Mucosa of descending colon (tissue), 3 donors: ENCODE data around the gene NKAIN2. TPM values are rescaled to one million over a fixed set of nuclear protein-coding genes. Genes with fewer than 3 reads are reported as not detected.

Source experiments
- ATAC-seq: fragments of 200-7000 bp; cut with Tn5 transposase; one replicate; pipeline ENCODE4 v1.9.1; 2020; ENCODE audit warnings: mild to moderate bottlenecking, moderate library complexity
- DNase-seq, 3 donors: peaks; one replicate each; pipeline ENCODE4 v3.0.0-alpha.2; 2020
- H3K36me3 ChIP-seq: fragments of 200-600 bp; one replicate; pipeline ENCODE4 v1.8.0; 2021; ENCODE audit warnings: low read depth, mild to moderate bottlenecking
- H3K4me1 ChIP-seq: fragments of 200-600 bp; one replicate; pipeline ENCODE4 v1.8.0; 2021; ENCODE audit warnings: low read depth, mild to moderate bottlenecking
- H3K4me3 ChIP-seq: fragments of 200-600 bp; one replicate; pipeline ENCODE4 v1.8.0; 2021; ENCODE audit warnings: mild to moderate bottlenecking
- H3K9me3 ChIP-seq: fragments of 200-600 bp; one replicate; pipeline ENCODE4 v1.8.0; 2021; ENCODE audit warnings: mild to moderate bottlenecking
- CTCF ChIP-seq: fragments of 200-600 bp; IDR thresholded peaks from one replicate; pipeline ENCODE4 v1.8.0; 2022; ENCODE audit warnings: antibody characterized with exemption, mild to moderate bottlenecking
- intact Hi-C, 2 donors: fragments of 100-400 bp; cut with DNase I in 1 of 2; cut with micrococcal nuclease in 1 of 2; formaldehyde crosslinking; loops; one replicate each; pipeline versions ENCODE4 v1.11.0 to v1.11.1; 2022; cut with DNase I, micrococcal nuclease
- total RNA-seq, 3 donors: library from RNA; stranded (reverse); fragmentation: NEBNext Ultra II Directional in 2 of 3; extraction: Animal tissue kit (Norgen Biotek cat#: 25700) in 2 of 3; gene quantifications; one replicate each; pipeline versions ENCODE4 v1.2.1 to v1.2.4, GENCODE V29; 2021 to 2023
- donor health status: DM: no; HTN: no; CAD: no; lungs with moderate emphysema.
- donor health status: DM: no; HTN: no; CAD: no.
- donor health status: DM: no; HTN: yes; CAD: no.

Gene NKAIN2
- total RNA-seq, 3 donors from 2014 or later, result 0.34 to 4.7 (median 0.69) TPM

- H3K4me3 ChIP-seq, result no peak overlapping the region
- H3K9me3 ChIP-seq, result no peaks in the 10 kb centered on the region
- ATAC-seq (no peak), DNase-seq (no peak)
- TF ChIP-seq CTCF, result no peak
- no peaks in the 10 kb centered on the region for H3K4me1 ChIP-seq
- H3K36me3 ChIP-seq, result no peaks in the 10 kb centered on the region
- intact Hi-C loops, result no loop called here
Observed at GRCh38 chr6:124658053-124658452, 854.4 kb downstream of the NKAIN2 start.

DNA sequence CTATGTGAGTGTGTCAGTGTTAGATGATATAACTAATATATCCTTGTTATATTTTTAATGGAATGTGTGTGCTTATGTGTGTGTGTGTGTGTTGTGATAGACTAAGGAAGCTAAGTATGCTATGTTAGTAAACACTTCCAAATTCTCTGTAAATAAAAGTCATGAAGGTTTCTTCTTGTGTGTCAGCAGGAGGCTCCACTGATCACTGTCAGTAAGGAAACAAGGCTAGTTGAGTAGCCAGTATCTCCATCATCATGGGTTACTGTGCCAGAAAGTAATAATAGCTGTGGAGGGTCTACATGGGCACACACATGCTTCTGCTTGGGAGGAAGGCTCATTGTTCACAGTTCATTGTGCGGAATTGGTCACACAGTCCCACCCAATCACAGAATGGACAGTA lies 855.8 kb downstream of the NKAIN2 start:
- ATAC-seq (no peak), DNase-seq (no peak)
- Histone ChIP-seq H3K36me3 (no peaks in the 10 kb centered on the region), H3K4me3 (no peak overlapping the region), H3K9me3 (no peaks in the 10 kb centered on the region), H3K4me1 (no peaks in the 10 kb centered on the region)
- no peak for TF ChIP-seq CTCF
- intact Hi-C loops, result no loop called here

- Histone ChIP-seq H3K36me3 (no peaks in the 10 kb centered on the region), H3K4me3 (no peak overlapping the region), H3K4me1 (no peaks in the 10 kb centered on the region), H3K9me3 (no peaks in the 10 kb centered on the region)
- TF ChIP-seq CTCF, result no peak
- intact Hi-C loops, result no loop called here
- ATAC-seq (no peak), DNase-seq (no peak)
Observed at GRCh38 chr6:124660185-124660584, 856.5 kb downstream of the NKAIN2 start.

- H3K36me3 ChIP-seq, result no peaks in the 10 kb centered on the region
Observed at GRCh38 chr6:124661097-124661661, 857.5 kb downstream of the NKAIN2 start.

DNA sequence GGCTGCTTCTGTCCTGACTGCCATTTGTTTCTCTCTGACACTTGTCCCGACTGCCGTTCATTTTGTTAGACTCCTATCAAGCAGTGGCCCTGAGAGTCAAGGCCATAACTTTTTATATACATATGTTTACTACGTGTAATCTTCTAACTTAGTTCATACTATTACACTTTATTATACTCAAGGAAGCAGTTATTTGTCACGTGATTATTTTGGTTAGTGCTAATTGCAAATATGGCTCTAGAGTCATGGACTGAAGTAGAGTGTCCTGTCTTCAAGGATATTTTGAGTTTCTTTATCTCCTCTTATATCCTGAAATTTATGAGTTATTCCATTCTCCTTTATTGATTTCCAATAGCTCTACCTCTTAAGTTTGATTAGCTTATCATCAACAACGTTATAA lies 864.4 kb downstream of the NKAIN2 start:
- Histone ChIP-seq H3K4me3 (no peak overlapping the region), H3K4me1 (no peaks in the 10 kb centered on the region), H3K9me3 (no peaks in the 10 kb centered on the region), H3K36me3 (no peaks in the 10 kb centered on the region)
- intact Hi-C loops, result no loop called here
- TF ChIP-seq CTCF, result no peak
- ATAC-seq (no peak), DNase-seq (no peak)

More at GRCh38 chr6:124661097-124661661, 857.5 kb downstream of the NKAIN2 start:
- no peaks in the 10 kb centered on the region for H3K4me1 ChIP-seq
- H3K4me3 ChIP-seq, result no peak overlapping the region
- intact Hi-C loops, result no loop called here
- DNase-seq (no peak), ATAC-seq (no peak)
- no peaks in the 10 kb centered on the region for H3K9me3 ChIP-seq
- no peak for TF ChIP-seq CTCF
